Ammon's horn (tissue), 1 donor: ENCODE measurements around the gene TRAM2.

ENCODE experiments used
- DNase-seq: peaks from one replicate; pipeline ENCODE4 v3.0.0-alpha.2; 2016; ENCODE audit warnings: low spot score

TRAM2 gene

GRCh38 chr6:52594221-52594620, 17.4 kb upstream of the TRAM2 start:
- no peak for DNase-seq

GRCh38 chr6:52591832-52592231, 15.0 kb upstream of the TRAM2 start:
- no peak for DNase-seq

- DNase-seq, result no peak
These were observed 13.5 kb upstream of the TRAM2 start for GRCh38 chr6:52590152-52590891.

- DNase-seq, result no peak
These were observed 11.8 kb upstream of the TRAM2 start for GRCh38 chr6:52588710-52589091.

GRCh38 chr6:52588087-52588709, 11.3 kb upstream of the TRAM2 start:
- no peak for DNase-seq

GRCh38 chr6:52587001-52587400, 10.1 kb upstream of the TRAM2 start:
- DNase-seq, result no peak

GRCh38 chr6:52584203-52584602, 7.3 kb upstream of the TRAM2 start:
- DNase-seq, result no peak

GRCh38 chr6:52582996-52583395, 6.1 kb upstream of the TRAM2 start:
- DNase-seq, result no peak

- no peak for DNase-seq
These were observed 5.6 kb upstream of the TRAM2 start for GRCh38 chr6:52582446-52582845.

- DNase-seq, result no peak
These were observed 4.0 kb upstream of the TRAM2 start for GRCh38 chr6:52580905-52581304.

GRCh38 chr6:52579006-52579660, 2.3 kb upstream of the TRAM2 start:
- DNase-seq, result no peak

- no peak for DNase-seq
These were observed 1.1 kb upstream of the TRAM2 start for GRCh38 chr6:52577778-52578463.

- peak; percentile 63 for DNase-seq
These were observed 353 bp downstream of the TRAM2 start for GRCh38 chr6:52576392-52577021.

GRCh38 chr6:52576054-52576391, 837 bp downstream of the TRAM2 start:
- no peak for DNase-seq

- DNase-seq, result no peak
These were observed 1.4 kb downstream of the TRAM2 start for GRCh38 chr6:52575502-52575892.

- DNase-seq, result no peak
These were observed 2.0 kb downstream of the TRAM2 start for GRCh38 chr6:52574709-52575501.

GRCh38 chr6:52573295-52573694, 3.6 kb downstream of the TRAM2 start:
- DNase-seq, result no peak

- no peak for DNase-seq
These were observed 4.3 kb downstream of the TRAM2 start for GRCh38 chr6:52572536-52572935.

GRCh38 chr6:52571099-52571755, 5.6 kb downstream of the TRAM2 start:
- DNase-seq, result no peak

GRCh38 chr6:52570291-52570700, 6.6 kb downstream of the TRAM2 start:
- DNase-seq, result no peak

- no peak for DNase-seq
These were observed 8.5 kb downstream of the TRAM2 start for GRCh38 chr6:52568320-52568719.
